Glutamatergic neuron (in vitro differentiated cells): ENCODE measurements around the gene CELF4. TPM values are rescaled to one million over a fixed set of nuclear protein-coding genes. Genes with fewer than 3 reads are reported as not detected.

ENCODE experiments used
- DNase-seq: peaks from one replicate; pipeline ENCODE4 v3.0.0; 2022
- H3K27ac Mint-ChIP-seq: one replicate; pipeline ENCODE4 v1.8.0; 2020; ENCODE audit warnings: mild to moderate bottlenecking, mixed read lengths, inconsistent platforms; ENCODE audit not compliant: unreplicated experiment
- H3K27me3 Mint-ChIP-seq: one replicate; pipeline ENCODE4 v1.8.0; 2020; ENCODE audit warnings: mild to moderate bottlenecking, moderate library complexity, mixed read lengths, inconsistent platforms; ENCODE audit not compliant: unreplicated experiment
- H3K36me3 Mint-ChIP-seq: one replicate; pipeline ENCODE4 v1.8.0; 2020; ENCODE audit warnings: mild to moderate bottlenecking, mixed read lengths, inconsistent platforms; ENCODE audit not compliant: unreplicated experiment
- H3K4me1 Mint-ChIP-seq: one replicate; pipeline ENCODE4 v1.8.0; 2020; ENCODE audit warnings: mild to moderate bottlenecking, low read depth, mixed read lengths, inconsistent platforms; ENCODE audit not compliant: unreplicated experiment
- H3K4me3 Mint-ChIP-seq: one replicate; pipeline ENCODE4 v1.8.0; 2020; ENCODE audit warnings: mild to moderate bottlenecking, mixed read lengths, inconsistent platforms; ENCODE audit not compliant: unreplicated experiment
- H3K9me3 Mint-ChIP-seq: one replicate; pipeline ENCODE4 v1.8.0; 2020; ENCODE audit warnings: mild to moderate bottlenecking, moderate library complexity, mixed read lengths, inconsistent platforms; ENCODE audit not compliant: unreplicated experiment
- total RNA-seq: library from RNA; stranded (reverse); fragmentation: NEBNext Ultra II Directional; extraction: Animal tissue kit (Norgen Biotek cat#: 25700); gene quantifications from one replicate; pipeline ENCODE4 v1.2.1, GENCODE V29; 2021; ENCODE audit not compliant: unreplicated experiment
- TF ChIP-seq, protein P1 (sequence below): fragments of 200-600 bp; sonication (generic); IDR thresholded peaks from one replicate; pipeline ENCODE4 v1.5.0; 2021; ENCODE audit not compliant: partially characterized antibody, unreplicated experiment

Gene CELF4
- total RNA-seq, 1 donor from 2014 or later = 38.4 TPM

DNA sequence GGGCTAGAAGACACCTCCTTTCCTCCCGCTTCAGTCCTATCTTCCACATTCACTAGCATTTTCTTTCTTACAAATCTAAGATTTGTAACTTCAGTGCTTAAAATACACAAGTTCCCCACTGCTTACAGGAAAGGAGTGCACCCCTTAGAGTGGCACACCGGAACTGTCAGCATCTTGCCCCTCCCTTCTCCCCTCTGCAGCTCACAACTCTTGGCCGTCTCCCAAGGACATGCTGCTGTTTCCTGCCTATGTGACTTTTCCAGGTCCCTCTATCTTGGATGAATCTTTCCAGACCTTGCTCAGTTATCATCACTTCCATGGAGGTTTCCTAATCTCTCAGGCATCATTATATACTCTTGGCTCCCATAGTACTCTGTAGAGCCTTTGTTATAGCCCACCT is 334.8 kb downstream of the CELF4 start:
- DNase-seq = no peak
- no peak overlapping the region for H3K4me3 Mint-ChIP-seq
- no peak overlapping the region for H3K27ac Mint-ChIP-seq
- H3K27me3 Mint-ChIP-seq = peaks cover 4% of the 10 kb centered on the region
- TF ChIP-seq, protein P1, sequence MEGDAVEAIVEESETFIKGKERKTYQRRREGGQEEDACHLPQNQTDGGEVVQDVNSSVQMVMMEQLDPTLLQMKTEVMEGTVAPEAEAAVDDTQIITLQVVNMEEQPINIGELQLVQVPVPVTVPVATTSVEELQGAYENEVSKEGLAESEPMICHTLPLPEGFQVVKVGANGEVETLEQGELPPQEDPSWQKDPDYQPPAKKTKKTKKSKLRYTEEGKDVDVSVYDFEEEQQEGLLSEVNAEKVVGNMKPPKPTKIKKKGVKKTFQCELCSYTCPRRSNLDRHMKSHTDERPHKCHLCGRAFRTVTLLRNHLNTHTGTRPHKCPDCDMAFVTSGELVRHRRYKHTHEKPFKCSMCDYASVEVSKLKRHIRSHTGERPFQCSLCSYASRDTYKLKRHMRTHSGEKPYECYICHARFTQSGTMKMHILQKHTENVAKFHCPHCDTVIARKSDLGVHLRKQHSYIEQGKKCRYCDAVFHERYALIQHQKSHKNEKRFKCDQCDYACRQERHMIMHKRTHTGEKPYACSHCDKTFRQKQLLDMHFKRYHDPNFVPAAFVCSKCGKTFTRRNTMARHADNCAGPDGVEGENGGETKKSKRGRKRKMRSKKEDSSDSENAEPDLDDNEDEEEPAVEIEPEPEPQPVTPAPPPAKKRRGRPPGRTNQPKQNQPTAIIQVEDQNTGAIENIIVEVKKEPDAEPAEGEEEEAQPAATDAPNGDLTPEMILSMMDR = no peak
- H3K9me3 Mint-ChIP-seq = peaks cover 2% of the 10 kb centered on the region
- no peaks in the 10 kb centered on the region for H3K4me1 Mint-ChIP-seq
- peaks cover 7% of the 10 kb centered on the region for H3K36me3 Mint-ChIP-seq

DNA sequence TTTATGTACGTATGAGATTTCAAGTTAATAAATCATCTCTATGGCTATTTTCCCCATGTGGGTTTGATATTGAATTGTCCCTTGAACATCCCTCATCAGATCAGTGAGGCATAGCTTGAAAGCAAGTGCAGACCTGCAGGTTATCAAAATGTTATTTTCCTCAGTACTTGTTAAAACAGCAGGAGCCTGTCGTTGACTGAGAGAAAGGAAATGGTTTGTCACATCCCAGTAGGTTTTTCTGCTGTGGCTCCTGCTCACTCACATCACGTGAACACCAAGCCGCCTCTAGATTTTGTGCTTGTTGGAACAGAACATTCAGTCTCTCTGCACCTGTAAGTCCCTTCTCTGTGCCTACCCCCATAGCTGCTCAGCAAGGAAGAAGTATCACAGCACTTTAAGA is 340.3 kb downstream of the CELF4 start:
- Mint-ChIP-seq H3K4me3 (no peak overlapping the region), H3K9me3 (no peaks in the 10 kb centered on the region), H3K27me3 (peaks cover 3% of the 10 kb centered on the region), H3K4me1 (no peaks in the 10 kb centered on the region), H3K27ac (no peak overlapping the region), H3K36me3 (peaks cover 7% of the 10 kb centered on the region)
- TF ChIP-seq, protein P1 = no peak
- no peak for DNase-seq

DNA sequence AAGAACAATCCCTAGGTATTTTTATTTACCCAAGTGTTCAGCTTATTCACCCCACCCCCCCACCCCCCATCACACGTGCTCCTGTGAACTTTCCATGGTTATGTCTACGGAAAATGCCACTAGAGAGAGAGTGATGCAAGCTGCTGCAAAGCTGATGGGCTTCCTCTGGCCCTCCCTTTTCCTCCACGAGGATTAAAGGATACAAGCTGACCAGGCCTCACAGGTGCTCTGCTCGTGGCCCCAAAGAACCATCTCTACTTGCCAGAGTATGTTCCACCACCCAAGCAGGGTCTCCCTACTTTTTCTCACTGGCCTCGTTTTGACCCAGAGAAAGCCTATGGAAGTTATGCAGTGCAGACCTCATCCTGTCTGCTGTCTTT is 342.6 kb downstream of the CELF4 start:
- H3K27ac Mint-ChIP-seq = no peak overlapping the region
- H3K9me3 Mint-ChIP-seq = no peaks in the 10 kb centered on the region
- H3K36me3 Mint-ChIP-seq = peaks cover 5% of the 10 kb centered on the region
- TF ChIP-seq, protein P1 = no peak
- no peaks in the 10 kb centered on the region for H3K4me1 Mint-ChIP-seq
- H3K4me3 Mint-ChIP-seq = no peak overlapping the region
- H3K27me3 Mint-ChIP-seq = peaks cover 3% of the 10 kb centered on the region
- no peak for DNase-seq

DNA sequence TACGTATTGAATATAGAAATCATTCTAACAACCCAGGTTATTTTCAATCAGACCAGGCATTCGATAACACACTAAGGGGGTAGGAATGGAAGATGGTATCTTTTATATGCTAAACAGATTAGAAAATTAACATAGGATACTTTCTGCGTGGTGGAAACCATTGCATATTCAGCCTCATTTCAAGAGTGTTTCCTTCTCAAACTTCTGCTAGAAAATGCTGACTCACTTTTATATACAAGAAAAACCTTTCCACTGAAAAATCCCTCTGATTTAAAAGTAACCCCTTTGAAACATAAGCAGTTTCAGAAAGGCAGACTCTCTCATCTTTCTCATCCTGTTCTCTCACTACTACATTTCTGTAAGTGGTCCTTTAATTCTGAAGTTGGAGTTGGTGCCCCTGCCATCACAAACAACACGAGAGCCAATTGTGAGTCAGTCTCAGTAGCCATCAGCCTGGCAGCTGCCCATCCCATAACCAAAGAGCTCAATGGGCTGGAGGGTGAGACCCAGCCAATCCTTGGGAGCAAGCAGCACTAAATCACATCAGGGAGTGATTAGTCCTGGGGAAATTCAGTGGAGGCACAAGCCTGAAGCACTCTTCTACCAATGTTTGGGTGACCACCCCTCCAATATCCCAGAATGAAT is 343.1 kb downstream of the CELF4 start:
- Mint-ChIP-seq H3K27me3 (peaks cover 3% of the 10 kb centered on the region), H3K9me3 (no peaks in the 10 kb centered on the region), H3K36me3 (no peaks in the 10 kb centered on the region), H3K27ac (no peak overlapping the region), H3K4me3 (no peak overlapping the region), H3K4me1 (no peaks in the 10 kb centered on the region)
- TF ChIP-seq, protein P1 = no peak
- no peak for DNase-seq

DNA sequence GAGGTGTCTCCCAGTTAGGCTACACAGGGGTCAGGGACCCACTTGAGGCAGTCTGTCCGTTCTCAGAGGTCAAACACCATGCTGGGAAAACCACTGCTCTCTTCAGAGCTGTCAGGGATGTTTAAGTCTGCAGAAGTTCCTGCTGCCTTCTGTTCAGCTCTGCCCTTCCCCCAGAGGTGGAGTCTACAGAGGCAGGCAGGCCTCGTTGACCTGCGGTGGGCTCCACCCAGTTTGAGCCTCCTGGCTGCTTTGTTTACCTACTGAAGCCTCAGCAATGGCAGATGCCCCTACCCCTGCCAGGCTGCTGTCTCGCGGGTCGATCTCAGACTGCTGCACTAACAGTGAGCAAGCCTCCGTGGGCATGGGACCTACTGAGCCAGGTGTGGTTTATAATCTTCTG is 346.3 kb downstream of the CELF4 start:
- Mint-ChIP-seq H3K4me1 (no peaks in the 10 kb centered on the region), H3K27me3 (peaks cover 5% of the 10 kb centered on the region), H3K9me3 (peaks cover 6% of the 10 kb centered on the region), H3K4me3 (no peak overlapping the region), H3K36me3 (peaks cover 21% of the 10 kb centered on the region), H3K27ac (no peak overlapping the region)
- no peak for DNase-seq
- TF ChIP-seq, protein P1 = no peak
